ENCODE results near the gene SLC22A16.
A peak's percentile ranks its signal among the peaks of the same experiment; 100 is the strongest.
"Not testable (repeated sequence)": the region's sequence is repeated elsewhere in the genome, so short reads cannot be mapped to it uniquely, and the experiment has no call there.

SLC22A16 gene

GRCh38 chr6:110467566-110468140, 8.8 kb downstream of the SLC22A16 start:
- DNase-seq (ENCODE audit: low read depth): no peak
- no peak overlapping the region for H3K4me3 ChIP-seq (ENCODE audit: low read depth, low read length)
- TF ChIP-seq CTCF (IDR thresholded peaks at IDR 0.05; ENCODE audit: insufficient read depth, low read depth, low read length, missing control alignments): no peak

GRCh38 chr6:110462884-110463481, 13.4 kb downstream of the SLC22A16 start:
- TF ChIP-seq CTCF (IDR thresholded peaks at IDR 0.05; ENCODE audit: insufficient read depth, low read depth, low read length, missing control alignments): no peak
- H3K4me3 ChIP-seq (ENCODE audit: low read depth, low read length): no peak overlapping the region
- no peak for DNase-seq (ENCODE audit: low read depth)

DNA sequence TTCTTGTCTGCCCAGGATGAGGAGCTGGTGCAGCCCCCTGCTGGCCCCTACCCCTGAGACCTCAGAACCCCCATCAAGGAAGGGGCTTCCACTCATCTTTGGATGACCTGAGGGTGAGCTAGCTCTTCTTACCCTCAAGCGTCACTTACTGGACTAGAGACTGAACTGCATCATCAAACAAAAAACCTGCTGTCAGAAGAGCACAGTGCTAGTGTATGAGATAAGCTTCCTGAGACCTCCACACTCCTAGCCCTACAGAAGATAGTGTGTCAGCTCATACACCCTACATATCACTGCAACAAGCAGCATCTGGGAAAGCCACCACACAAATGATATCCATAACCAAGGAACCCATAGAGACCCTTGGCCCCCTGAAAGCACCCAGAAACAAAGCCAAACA, 15.0 kb downstream of the SLC22A16 start:
- no peak for DNase-seq (ENCODE audit: low read depth)
- TF ChIP-seq CTCF (IDR thresholded peaks at IDR 0.05; ENCODE audit: insufficient read depth, low read depth, low read length, missing control alignments): no peak
- H3K4me3 ChIP-seq (ENCODE audit: low read depth, low read length): no peak overlapping the region

DNA sequence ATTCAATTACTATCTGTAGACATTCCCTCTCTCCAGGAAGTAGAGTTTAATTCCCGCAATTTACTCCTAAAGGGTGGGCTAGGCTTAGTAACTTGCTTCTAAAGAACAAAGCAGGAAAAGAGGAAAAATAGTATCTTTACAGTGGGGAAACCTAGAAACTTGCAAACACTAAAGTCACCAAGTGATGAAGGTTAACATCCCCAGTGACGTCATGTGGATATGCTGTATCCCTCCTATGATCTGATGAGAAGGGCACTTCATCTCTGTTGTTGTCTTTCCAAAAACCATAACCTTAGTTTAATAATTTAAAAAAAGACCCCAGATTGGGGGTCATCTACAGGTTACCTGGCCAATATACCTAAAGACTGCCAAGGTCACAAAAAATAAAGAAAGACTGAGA, 17.3 kb downstream of the SLC22A16 start:
- no peak for TF ChIP-seq CTCF (IDR thresholded peaks at IDR 0.05; ENCODE audit: insufficient read depth, low read depth, low read length, missing control alignments)
- no peak overlapping the region for H3K4me3 ChIP-seq (ENCODE audit: low read depth, low read length)
- no peak for DNase-seq (ENCODE audit: low read depth)

- no peak for TF ChIP-seq CTCF (IDR thresholded peaks at IDR 0.05; ENCODE audit: insufficient read depth, low read depth, low read length, missing control alignments)
- no peak for DNase-seq (ENCODE audit: low read depth)
- no peak overlapping the region for H3K4me3 ChIP-seq (ENCODE audit: low read depth, low read length)
Measured at GRCh38 chr6:110458476-110458875, 17.9 kb downstream of the SLC22A16 start.

DNA sequence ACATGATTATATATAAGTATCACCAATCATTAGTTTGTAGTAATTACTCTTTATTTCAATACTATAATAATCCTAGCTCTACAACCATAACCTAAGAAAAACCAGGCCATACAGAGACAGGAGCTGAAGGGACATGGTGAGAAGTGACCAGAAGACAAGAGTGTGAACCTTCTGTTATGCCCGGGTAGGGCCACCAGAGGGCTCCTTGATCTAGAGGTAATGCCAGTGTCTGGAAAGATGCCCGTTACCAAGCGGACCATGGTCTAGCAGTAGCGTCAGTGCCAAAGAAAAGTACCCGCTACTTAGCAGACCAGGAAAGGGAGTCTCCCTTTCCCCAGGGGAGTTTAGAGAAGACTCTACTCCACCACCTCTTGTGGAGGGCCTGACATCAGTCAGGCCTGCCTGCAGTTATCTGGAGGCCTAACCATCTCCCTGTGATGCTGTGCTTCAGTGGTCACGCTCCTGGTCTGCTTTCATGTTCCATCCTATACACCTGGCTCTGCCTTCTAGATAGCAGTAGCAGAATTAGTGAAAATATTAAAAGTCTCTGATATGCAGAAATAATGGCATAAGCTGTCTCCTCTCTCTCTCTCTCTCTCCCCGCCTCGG, 18.7 kb downstream of the SLC22A16 start:
- peak; percentile 65 for TF ChIP-seq CTCF (IDR thresholded peaks at IDR 0.05; ENCODE audit: insufficient read depth, low read depth, low read length, missing control alignments)
- not testable (repeated sequence) for H3K4me3 ChIP-seq (ENCODE audit: low read depth, low read length)
- peak; percentile 60 for DNase-seq (ENCODE audit: low read depth)
